ENCODE measurements around the gene DDX39B.

DDX39B gene

GRCh38 chr6:31535538-31536324 lies 6.1 kb downstream of the DDX39B start:
- POLR2A ChIA-PET: interaction anchor here (0.6 to 2.9 kb wide), 2 partner anchors 10 to 205 kb away, joined by 3 to 11 read pairs; no protein-coding TSS in a partner anchor
- CTCF ChIA-PET: interaction anchor here (0.6 to 1.9 kb wide), 3 partner anchors 43 to 1659 kb away, joined by 3 to 6 read pairs (median 5); no protein-coding TSS in a partner anchor

DNA sequence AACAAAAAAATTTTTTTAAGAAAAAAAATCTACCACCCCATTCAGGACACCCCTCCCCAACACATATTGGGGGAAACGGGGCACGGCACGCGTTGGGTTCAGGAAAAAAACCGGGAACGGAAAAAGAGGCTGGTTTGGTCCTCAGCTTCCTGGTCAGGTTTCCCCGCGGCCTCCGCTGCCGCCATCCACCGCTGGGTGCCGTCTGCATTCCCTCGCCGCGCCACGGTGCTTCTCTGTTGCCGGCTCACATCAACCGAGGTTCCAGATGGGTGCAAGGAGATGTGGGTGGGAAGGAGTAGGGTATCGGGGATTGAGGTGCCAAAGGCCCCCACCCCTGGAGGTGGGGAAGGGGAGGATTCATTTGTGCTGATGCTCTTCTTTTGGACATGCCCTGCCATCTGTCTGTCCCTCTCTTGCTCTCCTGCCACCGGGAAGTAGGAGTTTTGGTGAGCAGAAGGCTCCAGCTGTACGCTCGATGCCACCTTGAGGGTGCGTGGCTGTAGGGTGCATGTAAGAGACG lies 7.2 kb downstream of the DDX39B start:
- Histone ChIP-seq H3K27ac (ENCODE audit: extremely low read depth, low read depth, low read length) (no peak overlapping the region), H3K4me3 (ENCODE audit: low read depth, low read length) (no peak overlapping the region), H3K36me3 (ENCODE audit: control insufficient read depth in 2 of 2, insufficient read depth in 1 of 2, low read length in 2 of 2) (peaks cover 88 to 99% of the 10 kb centered on the region in 2 experiments), H3K9me3 (ENCODE audit: control insufficient read depth, insufficient read depth, low read depth, low read length) (no peaks in the 10 kb centered on the region), H3K4me1 (ENCODE audit: control insufficient read depth, insufficient read depth, low read length) (peaks cover 10% of the 10 kb centered on the region)
- ChIA-PET POLR2A (interaction anchor here (2.9 kb wide), 1 partner anchor 8 kb away, joined by 11 read pairs; no protein-coding TSS in a partner anchor), CTCF (interaction anchor here (0.7 to 1.0 kb wide), 2 partner anchors 12 to 14 kb away, joined by 3 read pairs; partner anchors contain the start of gene ATP6V1G2)
- TF ChIP-seq ZFP41 (tag by site-specific recombination; IDR thresholded peaks at IDR 0.05; ENCODE audit: borderline replicate concordance) (no peak), ZNF311 (tag by site-specific recombination; IDR thresholded peaks at IDR 0.05; ENCODE audit: borderline replicate concordance) (no peak), ZNF155 (tag by site-specific recombination; IDR thresholded peaks at IDR 0.05) (no peak), RBAK (tag by site-specific recombination; IDR thresholded peaks at IDR 0.05) (no peak), KLF7 (tag by site-specific recombination; IDR thresholded peaks at IDR 0.05; ENCODE audit: borderline replicate concordance) (no peak), ZNF654 (tag by site-specific recombination; IDR thresholded peaks at IDR 0.05; ENCODE audit: low read depth) (no peak), ZNF146 (tag by site-specific recombination; IDR thresholded peaks at IDR 0.05) (no peak), TCF7L2 (IDR thresholded peaks at IDR 0.05; ENCODE audit: borderline replicate concordance, low read depth, low read length) (no peak)
- TF ChIP-seq, protein P1, sequence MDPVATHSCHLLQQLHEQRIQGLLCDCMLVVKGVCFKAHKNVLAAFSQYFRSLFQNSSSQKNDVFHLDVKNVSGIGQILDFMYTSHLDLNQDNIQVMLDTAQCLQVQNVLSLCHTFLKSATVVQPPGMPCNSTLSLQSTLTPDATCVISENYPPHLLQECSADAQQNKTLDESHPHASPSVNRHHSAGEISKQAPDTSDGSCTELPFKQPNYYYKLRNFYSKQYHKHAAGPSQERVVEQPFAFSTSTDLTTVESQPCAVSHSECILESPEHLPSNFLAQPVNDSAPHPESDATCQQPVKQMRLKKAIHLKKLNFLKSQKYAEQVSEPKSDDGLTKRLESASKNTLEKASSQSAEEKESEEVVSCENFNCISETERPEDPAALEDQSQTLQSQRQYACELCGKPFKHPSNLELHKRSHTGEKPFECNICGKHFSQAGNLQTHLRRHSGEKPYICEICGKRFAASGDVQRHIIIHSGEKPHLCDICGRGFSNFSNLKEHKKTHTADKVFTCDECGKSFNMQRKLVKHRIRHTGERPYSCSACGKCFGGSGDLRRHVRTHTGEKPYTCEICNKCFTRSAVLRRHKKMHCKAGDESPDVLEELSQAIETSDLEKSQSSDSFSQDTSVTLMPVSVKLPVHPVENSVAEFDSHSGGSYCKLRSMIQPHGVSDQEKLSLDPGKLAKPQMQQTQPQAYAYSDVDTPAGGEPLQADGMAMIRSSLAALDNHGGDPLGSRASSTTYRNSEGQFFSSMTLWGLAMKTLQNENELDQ (tag by site-specific recombination; IDR thresholded peaks at IDR 0.05; ENCODE audit: low read depth): no peak
- TF ChIP-seq, protein P2, sequence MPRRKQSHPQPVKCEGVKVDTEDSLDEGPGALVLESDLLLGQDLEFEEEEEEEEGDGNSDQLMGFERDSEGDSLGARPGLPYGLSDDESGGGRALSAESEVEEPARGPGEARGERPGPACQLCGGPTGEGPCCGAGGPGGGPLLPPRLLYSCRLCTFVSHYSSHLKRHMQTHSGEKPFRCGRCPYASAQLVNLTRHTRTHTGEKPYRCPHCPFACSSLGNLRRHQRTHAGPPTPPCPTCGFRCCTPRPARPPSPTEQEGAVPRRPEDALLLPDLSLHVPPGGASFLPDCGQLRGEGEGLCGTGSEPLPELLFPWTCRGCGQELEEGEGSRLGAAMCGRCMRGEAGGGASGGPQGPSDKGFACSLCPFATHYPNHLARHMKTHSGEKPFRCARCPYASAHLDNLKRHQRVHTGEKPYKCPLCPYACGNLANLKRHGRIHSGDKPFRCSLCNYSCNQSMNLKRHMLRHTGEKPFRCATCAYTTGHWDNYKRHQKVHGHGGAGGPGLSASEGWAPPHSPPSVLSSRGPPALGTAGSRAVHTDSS (tag by site-specific recombination; IDR thresholded peaks at IDR 0.05): no peak
- TF ChIP-seq, protein P3, sequence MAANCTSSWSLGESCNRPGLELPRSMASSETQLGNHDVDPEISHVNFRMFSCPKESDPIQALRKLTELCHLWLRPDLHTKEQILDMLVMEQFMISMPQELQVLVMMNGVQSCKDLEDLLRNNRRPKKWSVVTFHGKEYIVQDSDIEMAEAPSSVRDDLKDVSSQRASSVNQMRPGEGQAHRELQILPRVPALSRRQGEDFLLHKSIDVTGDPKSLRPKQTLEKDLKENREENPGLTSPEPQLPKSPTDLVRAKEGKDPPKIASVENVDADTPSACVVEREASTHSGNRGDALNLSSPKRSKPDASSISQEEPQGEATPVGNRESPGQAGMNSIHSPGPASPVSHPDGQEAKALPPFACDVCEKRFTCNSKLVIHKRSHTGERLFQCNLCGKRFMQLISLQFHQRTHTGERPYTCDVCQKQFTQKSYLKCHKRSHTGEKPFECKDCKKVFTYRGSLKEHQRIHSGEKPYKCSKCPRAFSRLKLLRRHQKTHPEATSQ (tag by site-specific recombination; IDR thresholded peaks at IDR 0.05): no peak

More at GRCh38 chr6:31535538-31536324, 6.1 kb downstream of the DDX39B start:
- Histone ChIP-seq H3K27ac (ENCODE audit: extremely low read depth, low read depth, low read length) (no peak overlapping the region), H3K9me3 (ENCODE audit: control insufficient read depth, insufficient read depth, low read depth, low read length) (no peaks in the 10 kb centered on the region), H3K4me1 (ENCODE audit: control insufficient read depth, insufficient read depth, low read length) (peaks cover 14% of the 10 kb centered on the region), H3K36me3 (ENCODE audit: control insufficient read depth in 2 of 2, insufficient read depth in 1 of 2, low read length in 2 of 2) (peaks cover 93 to 99% of the 10 kb centered on the region in 2 experiments), H3K4me3 (ENCODE audit: low read depth, low read length) (no peak overlapping the region)
- TF ChIP-seq ZNF16 (tag by site-specific recombination; IDR thresholded peaks at IDR 0.05; ENCODE audit: low read depth) (no peak), ZNF138 (tag by site-specific recombination; IDR thresholded peaks at IDR 0.05; ENCODE audit: borderline replicate concordance) (no peak), ZNF416 (tag by site-specific recombination; IDR thresholded peaks at IDR 0.05) (no peak), KLF10 (tag by site-specific recombination; IDR thresholded peaks at IDR 0.05) (no peak), GLIS2 (tag by site-specific recombination; IDR thresholded peaks at IDR 0.05) (no peak), ZFHX2 (tag by site-specific recombination; conservative IDR thresholded peaks at IDR 0.05) (no peak), AEBP2 (tag by site-specific recombination; IDR thresholded peaks at IDR 0.05; ENCODE audit: borderline replicate concordance) (no peak), ZNF580 (tag by site-specific recombination; IDR thresholded peaks at IDR 0.05) (no peak), MEIS1 (CRISPR knock-in tag; IDR thresholded peaks at IDR 0.05; ENCODE audit: borderline replicate concordance) (no peak), ZNF391 (tag by site-specific recombination; IDR thresholded peaks at IDR 0.05; ENCODE audit: borderline replicate concordance, low read depth) (no peak), ZNF23 (tag by site-specific recombination; IDR thresholded peaks at IDR 0.05; ENCODE audit: borderline replicate concordance) (no peak), ZBTB8A (tag by site-specific recombination; IDR thresholded peaks at IDR 0.05) (no peak), ZNF670 (tag by site-specific recombination; IDR thresholded peaks at IDR 0.05; ENCODE audit: low read depth) (no peak), ZNF366 (tag by site-specific recombination; conservative IDR thresholded peaks at IDR 0.05) (no peak)
